Neural cell (in vitro differentiated cells): Measurements from ENCODE around the gene MYO3B.

Experiments used
- EP300 ChIP-seq: fragments of 450-650 bp; conservative IDR thresholded peaks from 2 replicates; pipeline ENCODE4 v1.6.1; 2014; ENCODE audit warnings: antibody characterized with exemption, mild to moderate bottlenecking, moderate library complexity; ENCODE audit not compliant: poor library complexity, severe bottlenecking
- EZH2 ChIP-seq: fragments of 200-600, 300-800 bp; shearing (Covaris generic), sonication (generic); IDR thresholded peaks from 2 replicates; pipeline ENCODE4 v1.6.1; 2014; ENCODE audit warnings: antibody characterized with exemption, low read length, borderline replicate concordance, mild to moderate bottlenecking; ENCODE audit not compliant: insufficient read depth, poor library complexity, severe bottlenecking
- MXI1 ChIP-seq: fragments of 450-650 bp; conservative IDR thresholded peaks from 2 replicates; pipeline ENCODE4 v1.6.1; 2014; ENCODE audit warnings: antibody characterized with exemption, mild to moderate bottlenecking; ENCODE audit not compliant: poor library complexity, severe bottlenecking
- POLR2AphosphoS5 ChIP-seq: IDR thresholded peaks from 2 replicates; pipeline ENCODE4 v1.6.1; 2012
- RAD21 ChIP-seq: fragments of 450-650 bp; conservative IDR thresholded peaks from 2 replicates; pipeline ENCODE4 v1.6.1; 2014; ENCODE audit warnings: antibody characterized with exemption, mild to moderate bottlenecking, moderate library complexity
- SMC3 ChIP-seq: fragments of 450-650 bp; conservative IDR thresholded peaks from 2 replicates; pipeline ENCODE4 v1.6.1; 2014; ENCODE audit warnings: antibody characterized with exemption, mild to moderate bottlenecking, moderate library complexity; ENCODE audit not compliant: poor library complexity
- TAF1 ChIP-seq: IDR thresholded peaks from 2 replicates; pipeline ENCODE4 v1.6.1; 2012; ENCODE audit warnings: low read depth
- TF ChIP-seq, protein P1 (sequence below): fragments of 450-650 bp; IDR thresholded peaks from 2 replicates; pipeline ENCODE4 v1.5.1; 2014; ENCODE audit warnings: antibody characterized with exemption, mild to moderate bottlenecking, moderate library complexity; ENCODE audit not compliant: poor library complexity, severe bottlenecking
- TF ChIP-seq, protein P2 (sequence below): IDR thresholded peaks from 2 replicates; pipeline ENCODE4 v1.6.1; 2012; ENCODE audit warnings: borderline replicate concordance

DNA sequence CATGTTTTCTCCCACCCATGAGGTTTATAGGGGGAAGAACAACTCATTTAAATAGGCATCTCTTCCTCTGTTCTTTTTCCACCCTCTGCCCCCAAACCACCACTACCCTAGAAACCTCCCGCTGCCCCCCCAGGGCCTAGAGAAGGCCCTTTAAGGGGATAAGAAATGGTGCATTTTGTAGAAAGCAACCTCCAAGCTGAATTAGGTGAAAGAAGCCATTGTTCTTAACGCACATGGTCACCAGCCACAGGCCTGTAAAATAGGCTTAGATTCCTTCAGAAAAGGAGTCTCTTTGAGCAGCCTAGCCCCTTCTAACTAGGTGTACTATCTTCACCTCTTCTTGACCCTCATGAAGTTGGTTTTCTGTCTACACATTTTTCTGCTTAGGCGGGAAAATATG, 418.6 kb downstream of the MYO3B start:
- TF ChIP-seq, protein P1, sequence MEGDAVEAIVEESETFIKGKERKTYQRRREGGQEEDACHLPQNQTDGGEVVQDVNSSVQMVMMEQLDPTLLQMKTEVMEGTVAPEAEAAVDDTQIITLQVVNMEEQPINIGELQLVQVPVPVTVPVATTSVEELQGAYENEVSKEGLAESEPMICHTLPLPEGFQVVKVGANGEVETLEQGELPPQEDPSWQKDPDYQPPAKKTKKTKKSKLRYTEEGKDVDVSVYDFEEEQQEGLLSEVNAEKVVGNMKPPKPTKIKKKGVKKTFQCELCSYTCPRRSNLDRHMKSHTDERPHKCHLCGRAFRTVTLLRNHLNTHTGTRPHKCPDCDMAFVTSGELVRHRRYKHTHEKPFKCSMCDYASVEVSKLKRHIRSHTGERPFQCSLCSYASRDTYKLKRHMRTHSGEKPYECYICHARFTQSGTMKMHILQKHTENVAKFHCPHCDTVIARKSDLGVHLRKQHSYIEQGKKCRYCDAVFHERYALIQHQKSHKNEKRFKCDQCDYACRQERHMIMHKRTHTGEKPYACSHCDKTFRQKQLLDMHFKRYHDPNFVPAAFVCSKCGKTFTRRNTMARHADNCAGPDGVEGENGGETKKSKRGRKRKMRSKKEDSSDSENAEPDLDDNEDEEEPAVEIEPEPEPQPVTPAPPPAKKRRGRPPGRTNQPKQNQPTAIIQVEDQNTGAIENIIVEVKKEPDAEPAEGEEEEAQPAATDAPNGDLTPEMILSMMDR = no peak
- TF ChIP-seq EZH2 (no peak), EP300 (no peak), RAD21 (no peak), POLR2AphosphoS5 (no peak), TAF1 (no peak), SMC3 (no peak), MXI1 (no peak)
- TF ChIP-seq, protein P2, sequence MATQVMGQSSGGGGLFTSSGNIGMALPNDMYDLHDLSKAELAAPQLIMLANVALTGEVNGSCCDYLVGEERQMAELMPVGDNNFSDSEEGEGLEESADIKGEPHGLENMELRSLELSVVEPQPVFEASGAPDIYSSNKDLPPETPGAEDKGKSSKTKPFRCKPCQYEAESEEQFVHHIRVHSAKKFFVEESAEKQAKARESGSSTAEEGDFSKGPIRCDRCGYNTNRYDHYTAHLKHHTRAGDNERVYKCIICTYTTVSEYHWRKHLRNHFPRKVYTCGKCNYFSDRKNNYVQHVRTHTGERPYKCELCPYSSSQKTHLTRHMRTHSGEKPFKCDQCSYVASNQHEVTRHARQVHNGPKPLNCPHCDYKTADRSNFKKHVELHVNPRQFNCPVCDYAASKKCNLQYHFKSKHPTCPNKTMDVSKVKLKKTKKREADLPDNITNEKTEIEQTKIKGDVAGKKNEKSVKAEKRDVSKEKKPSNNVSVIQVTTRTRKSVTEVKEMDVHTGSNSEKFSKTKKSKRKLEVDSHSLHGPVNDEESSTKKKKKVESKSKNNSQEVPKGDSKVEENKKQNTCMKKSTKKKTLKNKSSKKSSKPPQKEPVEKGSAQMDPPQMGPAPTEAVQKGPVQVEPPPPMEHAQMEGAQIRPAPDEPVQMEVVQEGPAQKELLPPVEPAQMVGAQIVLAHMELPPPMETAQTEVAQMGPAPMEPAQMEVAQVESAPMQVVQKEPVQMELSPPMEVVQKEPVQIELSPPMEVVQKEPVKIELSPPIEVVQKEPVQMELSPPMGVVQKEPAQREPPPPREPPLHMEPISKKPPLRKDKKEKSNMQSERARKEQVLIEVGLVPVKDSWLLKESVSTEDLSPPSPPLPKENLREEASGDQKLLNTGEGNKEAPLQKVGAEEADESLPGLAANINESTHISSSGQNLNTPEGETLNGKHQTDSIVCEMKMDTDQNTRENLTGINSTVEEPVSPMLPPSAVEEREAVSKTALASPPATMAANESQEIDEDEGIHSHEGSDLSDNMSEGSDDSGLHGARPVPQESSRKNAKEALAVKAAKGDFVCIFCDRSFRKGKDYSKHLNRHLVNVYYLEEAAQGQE = no peak
